ENCODE data around the gene AVPR2.

GRCh38 chrX:153873282-153874084 is 31.0 kb upstream of the AVPR2 start:
- TF ChIP-seq, protein P1, sequence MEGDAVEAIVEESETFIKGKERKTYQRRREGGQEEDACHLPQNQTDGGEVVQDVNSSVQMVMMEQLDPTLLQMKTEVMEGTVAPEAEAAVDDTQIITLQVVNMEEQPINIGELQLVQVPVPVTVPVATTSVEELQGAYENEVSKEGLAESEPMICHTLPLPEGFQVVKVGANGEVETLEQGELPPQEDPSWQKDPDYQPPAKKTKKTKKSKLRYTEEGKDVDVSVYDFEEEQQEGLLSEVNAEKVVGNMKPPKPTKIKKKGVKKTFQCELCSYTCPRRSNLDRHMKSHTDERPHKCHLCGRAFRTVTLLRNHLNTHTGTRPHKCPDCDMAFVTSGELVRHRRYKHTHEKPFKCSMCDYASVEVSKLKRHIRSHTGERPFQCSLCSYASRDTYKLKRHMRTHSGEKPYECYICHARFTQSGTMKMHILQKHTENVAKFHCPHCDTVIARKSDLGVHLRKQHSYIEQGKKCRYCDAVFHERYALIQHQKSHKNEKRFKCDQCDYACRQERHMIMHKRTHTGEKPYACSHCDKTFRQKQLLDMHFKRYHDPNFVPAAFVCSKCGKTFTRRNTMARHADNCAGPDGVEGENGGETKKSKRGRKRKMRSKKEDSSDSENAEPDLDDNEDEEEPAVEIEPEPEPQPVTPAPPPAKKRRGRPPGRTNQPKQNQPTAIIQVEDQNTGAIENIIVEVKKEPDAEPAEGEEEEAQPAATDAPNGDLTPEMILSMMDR (IDR thresholded peaks at IDR 0.05) = no peak
- TF ChIP-seq POLR2A (IDR thresholded peaks at IDR 0.05) = no peak

All from Peyer's patch (tissue), 4 donors.